Heart right ventricle (tissue), 16 donors: ENCODE measurements around the gene STEAP1B. TPM values are rescaled to one million over a fixed set of nuclear protein-coding genes. Genes with fewer than 3 reads are reported as not detected.

Experiments used
- ATAC-seq, 8 donors: fragments of 200-7000 bp; cut with Tn5 transposase; one replicate each; pipeline ENCODE4 v1.9.1; 2020; ENCODE audit warnings: mild to moderate bottlenecking in 8 of 8, moderate library complexity in 8 of 8, moderate number of reproducible peaks in 1 of 8
- DNase-seq, 2 donors: peaks; one replicate each; pipeline ENCODE4 v3.0.0-alpha.2; 2020
- H3K27ac ChIP-seq, 10 donors: fragments of 200-600 bp; sonication (generic) in 2 of 10; one replicate each; pipeline versions ENCODE4 v1.5.0 to v1.8.0; 2020 to 2022; ENCODE audit warnings: mild to moderate bottlenecking in 3 of 10
- H3K27me3 ChIP-seq, 7 donors: fragments of 200-600 bp; one replicate each; pipeline ENCODE4 v1.8.0; 2021 to 2022; ENCODE audit warnings: mild to moderate bottlenecking in 2 of 7
- H3K36me3 ChIP-seq, 9 donors: fragments of 200-600 bp; sonication (generic) in 1 of 9; one replicate each; pipeline versions ENCODE4 v1.5.0 to v1.8.0; 2020 to 2022; ENCODE audit warnings: mild to moderate bottlenecking in 2 of 9
- H3K4me1 ChIP-seq, 9 donors: fragments of 200-600 bp; sonication (generic) in 1 of 9; one replicate each; pipeline versions ENCODE4 v1.5.0 to v1.8.0; 2020 to 2022; ENCODE audit warnings: mild to moderate bottlenecking in 4 of 9
- H3K4me3 ChIP-seq, 10 donors: fragments of 200-600 bp; sonication (generic) in 2 of 10; one replicate each; pipeline versions ENCODE4 v1.5.0 to v1.8.0; 2020 to 2022; ENCODE audit warnings: mild to moderate bottlenecking in 7 of 10, moderate library complexity in 2 of 10
- H3K9me3 ChIP-seq, 11 donors: fragments of 200-600 bp in 10 of 11; sonication (generic) in 2 of 11; one replicate each; pipeline versions ENCODE4 v1.5.0 to v1.8.0; 2013 to 2022; ENCODE audit warnings: mild to moderate bottlenecking in 2 of 11, control low read depth in 1 of 11, moderate library complexity in 1 of 11
- WGBS, 2 donors: extraction: QIAGEN DNeasy Blood & Tissue Kit; methylation state at CpG; one replicate each; pipeline ENCODE4 v1.1.7; 2013; ENCODE audit warnings: inconsistent platforms in 1 of 2; 5-methylcytosine and 5-hydroxymethylcytosine counted together
- intact Hi-C, 10 donors: fragments of 100-400 bp; cut with DNase I; formaldehyde crosslinking; loops; one replicate each; pipeline versions ENCODE4 v1.11.1 to v1.14.2; 2022
- polyA plus RNA-seq, 2 donors: library from polyadenylated mRNA; stranded (reverse); fragments of 200-250 nt; gene quantifications; one replicate each; pipeline ENCODE4 v1.2.3, GENCODE V29; 2013
- total RNA-seq, 10 donors: library from RNA; stranded (reverse); fragmentation: NEBNext Ultra II Directional in 3 of 10; extraction: Animal tissue kit (Norgen Biotek cat#: 25700) in 3 of 10; gene quantifications; one replicate each; pipeline versions ENCODE4 v1.2.1 to v1.2.4, GENCODE V29; 2021 to 2023
- TF ChIP-seq, protein P1 (sequence below), 9 donors: fragments of 200-600 bp; sonication (generic) in 2 of 9; IDR thresholded peaks; one replicate each; pipeline versions ENCODE4 v1.5.0 to v1.8.0; 2021 to 2022; ENCODE audit warnings: antibody characterized with exemption in 9 of 9, mild to moderate bottlenecking in 5 of 9, moderate library complexity in 1 of 9
- donor health status: Arrhythmogenic right ventricular cardiomyopathy.
- donor health status: ischemic (EF 13 %, LVEDD 7.1; RV severe dilation, severe dysfunction).
- donor health status: healthy with polysubstance abuse.
- donor health status: DM: no; HTN: yes; CAD: no.
- donor health status: DM: no; HTN: no; CAD: no.
- donor health status: ischemic (EF 25% LVEDD 6.9; RV normal size, moderate dysfunction).
- donor health status: ischemic (EF 25% LVEDD 5.7; RV mildly dilated, moderate dysfunction).
- donor health status: healthy.
- donor health status: DM: yes; HTN: yes; CAD: no.
- donor health status: Ischemic cardiomyopathy.
- donor health status: ischemic (EF 35%, LVEDD 5.7; RV mildly dilated, moderate dysfunction).
- donor health status: nonischemic (EF 11% LVEDD 7.7; RV severe dilation, severe dysfunction).
- donor health status: DM: yes; HTN: yes; CAD: no.
- donor health status: PGD.
- donor health status: ischemic (EF 29% LVEDD 5.4; RV normal size, mild dysfunction).
- donor health status: nonischemic (EF 23%, LVEDD 6.1; RV moderate dilation, normal function).

The STEAP1B gene
- total and polyA plus RNA-seq, 12 donors, result 0.15 to 0.76 (median 0.40) TPM; not detected in 2

DNA sequence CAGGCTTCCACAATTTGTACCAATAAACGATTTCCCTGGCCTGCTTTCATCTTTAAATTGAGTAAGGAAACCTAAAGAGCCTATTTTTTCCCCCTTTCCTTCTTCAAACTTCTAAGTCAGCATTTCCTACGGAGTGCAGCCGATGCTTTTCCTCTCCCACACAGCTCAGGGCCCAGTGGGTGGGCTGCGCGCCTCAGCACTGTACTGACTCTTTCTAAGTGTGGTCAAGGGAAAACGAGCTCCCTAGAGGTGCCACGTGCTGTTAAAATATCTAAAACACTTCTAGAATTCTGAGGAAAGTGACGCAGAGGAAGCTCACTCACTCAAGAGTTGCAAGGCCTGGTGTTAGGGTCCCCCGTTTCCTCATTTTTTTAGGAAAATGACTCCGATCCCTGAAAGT is 29.0 kb downstream of the STEAP1B start:
- TF ChIP-seq, protein P1, sequence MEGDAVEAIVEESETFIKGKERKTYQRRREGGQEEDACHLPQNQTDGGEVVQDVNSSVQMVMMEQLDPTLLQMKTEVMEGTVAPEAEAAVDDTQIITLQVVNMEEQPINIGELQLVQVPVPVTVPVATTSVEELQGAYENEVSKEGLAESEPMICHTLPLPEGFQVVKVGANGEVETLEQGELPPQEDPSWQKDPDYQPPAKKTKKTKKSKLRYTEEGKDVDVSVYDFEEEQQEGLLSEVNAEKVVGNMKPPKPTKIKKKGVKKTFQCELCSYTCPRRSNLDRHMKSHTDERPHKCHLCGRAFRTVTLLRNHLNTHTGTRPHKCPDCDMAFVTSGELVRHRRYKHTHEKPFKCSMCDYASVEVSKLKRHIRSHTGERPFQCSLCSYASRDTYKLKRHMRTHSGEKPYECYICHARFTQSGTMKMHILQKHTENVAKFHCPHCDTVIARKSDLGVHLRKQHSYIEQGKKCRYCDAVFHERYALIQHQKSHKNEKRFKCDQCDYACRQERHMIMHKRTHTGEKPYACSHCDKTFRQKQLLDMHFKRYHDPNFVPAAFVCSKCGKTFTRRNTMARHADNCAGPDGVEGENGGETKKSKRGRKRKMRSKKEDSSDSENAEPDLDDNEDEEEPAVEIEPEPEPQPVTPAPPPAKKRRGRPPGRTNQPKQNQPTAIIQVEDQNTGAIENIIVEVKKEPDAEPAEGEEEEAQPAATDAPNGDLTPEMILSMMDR (IDR thresholded peaks at IDR 0.05), result no peak
- Histone ChIP-seq H3K4me1 (no peaks in the 10 kb centered on the region), H3K4me3 (no peak overlapping the region), H3K36me3 (no peaks in the 10 kb centered on the region), H3K27ac (no peak overlapping the region), H3K27me3 (no peaks in the 10 kb centered on the region), H3K9me3 (peaks cover 0 to 11% (median 0%) of the 10 kb centered on the region in 11 donors)
- ATAC-seq (no peak), DNase-seq (no peak)
- WGBS, 2 donors, result 71 to 76% methylated on average over 10 of the region's 10 CpGs
- intact Hi-C loops, result no loop called here

DNA sequence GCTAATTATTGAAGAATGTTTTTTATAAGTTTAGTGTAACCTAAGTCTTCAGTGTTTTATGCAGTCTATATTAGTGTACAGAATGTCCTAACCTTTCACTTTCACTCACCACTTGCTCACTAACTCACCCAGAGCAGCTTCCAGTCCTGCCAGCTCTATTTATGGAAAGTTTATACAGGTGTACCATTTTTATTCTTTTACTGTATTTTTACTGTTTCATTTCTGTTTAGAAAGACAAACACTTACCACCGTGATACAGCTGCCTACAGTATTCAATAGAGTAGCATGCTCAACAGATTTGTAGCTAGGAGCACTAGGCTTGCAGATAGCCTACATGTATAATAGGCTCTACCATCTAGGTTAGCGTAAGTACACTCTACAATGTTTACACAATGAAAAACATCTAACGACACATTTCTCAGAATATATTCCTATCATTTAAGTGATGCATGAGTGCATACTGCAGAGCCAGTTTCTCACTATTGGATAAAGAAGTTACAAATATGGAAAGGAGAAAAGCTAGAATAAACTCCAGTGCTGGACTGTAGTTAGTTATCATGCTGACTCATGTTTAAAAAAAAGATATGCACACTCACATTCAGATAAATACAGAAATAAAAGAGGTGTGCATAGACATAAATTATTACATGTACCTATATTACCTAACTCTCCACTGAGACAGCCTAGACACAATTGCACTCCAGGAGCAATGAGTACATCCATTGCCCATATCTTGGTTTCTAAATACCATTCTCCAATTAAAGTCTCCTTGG is 30.4 kb downstream of the STEAP1B start:
- H3K9me3 ChIP-seq, result peaks cover 0 to 11% (median 0%) of the 10 kb centered on the region in 11 donors
- no peak for ATAC-seq

DNA sequence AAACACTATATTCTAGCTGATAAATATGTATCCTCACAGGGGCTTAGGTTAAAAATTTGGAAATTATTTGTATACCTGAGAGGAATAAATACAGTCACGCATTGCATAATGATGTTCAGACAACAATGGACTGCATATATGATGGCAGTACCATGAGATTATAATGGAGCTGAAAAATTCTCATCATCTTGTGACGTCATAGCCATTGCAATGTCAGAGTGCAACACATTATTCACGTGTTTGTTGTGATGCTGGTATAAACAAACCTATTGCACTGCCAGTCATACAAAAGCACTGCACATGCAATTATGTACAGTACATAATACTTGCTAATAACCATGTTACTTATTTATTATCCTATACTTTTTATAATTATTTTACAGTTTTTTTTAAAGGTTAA is 31.4 kb downstream of the STEAP1B start:
- no peaks in the 10 kb centered on the region for H3K36me3 ChIP-seq
- no peaks in the 10 kb centered on the region for H3K4me1 ChIP-seq
- no peak for ATAC-seq
- H3K4me3 ChIP-seq, result no peak overlapping the region
- WGBS, 2 donors, result 93 to 98% methylated on average over 3 of the region's 3 CpGs
- TF ChIP-seq, protein P1 (IDR thresholded peaks at IDR 0.05), result no peak
- intact Hi-C loops, result no loop called here
- H3K27ac ChIP-seq, result no peak overlapping the region
- H3K9me3 ChIP-seq, result peaks cover 0 to 11% (median 0%) of the 10 kb centered on the region in 11 donors
- no peak for DNase-seq
- no peaks in the 10 kb centered on the region for H3K27me3 ChIP-seq

More for the DNA sequence above, 30.4 kb downstream of the STEAP1B start:
- Histone ChIP-seq H3K36me3 (no peaks in the 10 kb centered on the region), H3K4me1 (no peaks in the 10 kb centered on the region), H3K27ac (no peak overlapping the region), H3K4me3 (no peak overlapping the region), H3K27me3 (no peaks in the 10 kb centered on the region)
- DNase-seq, result no peak
- 92 to 97% methylated on average over 3 of the region's 3 CpGs for WGBS, 2 donors
- intact Hi-C loops, result no loop called here
- TF ChIP-seq, protein P1 (IDR thresholded peaks at IDR 0.05), result no peak

DNA sequence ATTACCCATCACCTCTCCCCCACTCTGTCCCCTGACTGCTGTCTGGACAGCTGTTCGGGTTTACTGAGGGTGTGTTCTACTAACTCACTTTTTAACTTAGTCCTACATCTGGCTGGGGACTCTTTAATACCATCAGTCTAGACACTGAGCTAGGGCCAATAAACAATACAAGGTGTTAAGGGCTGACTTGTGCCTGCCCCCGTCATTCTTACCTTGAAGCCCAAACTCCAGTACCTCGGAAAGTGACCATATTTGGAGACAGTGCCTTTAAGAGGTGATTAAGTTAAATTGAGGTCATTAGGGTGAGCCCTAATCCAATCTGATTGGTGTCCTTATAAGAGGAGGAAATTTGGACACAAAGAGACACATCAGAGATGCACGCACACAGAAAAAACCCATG is 35.7 kb downstream of the STEAP1B start:
- H3K4me3 ChIP-seq, result no peak overlapping the region
- ATAC-seq (no peak), DNase-seq (no peak)
- no peaks in the 10 kb centered on the region for H3K36me3 ChIP-seq
- H3K4me1 ChIP-seq, result no peaks in the 10 kb centered on the region
- TF ChIP-seq, protein P1 (IDR thresholded peaks at IDR 0.05), result no peak
- no peak overlapping the region for H3K27ac ChIP-seq
- intact Hi-C loops, result no loop called here
- WGBS, 2 donors, result 94% methylated on average over 4 of the region's 4 CpGs
- H3K27me3 ChIP-seq, result no peaks in the 10 kb centered on the region
- peaks cover 0 to 8% (median 0%) of the 10 kb centered on the region in 11 donors for H3K9me3 ChIP-seq
